Activated T-cell treated with anti-CD3 and anti-CD28 coated beads, Interleukin-2, amount 50 U/mL, for 4 hours (primary cell): ENCODE measurements around the gene RRP7A. TPM values are rescaled to one million over a fixed set of nuclear protein-coding genes. Genes with fewer than 3 reads are reported as not detected.
"Not testable (repeated sequence)": the region's sequence is repeated elsewhere in the genome, so short reads cannot be mapped to it uniquely, and the experiment has no call there.

Experiments
- ATAC-seq, 2 donors: fragments of 200-7000 bp; cut with Tn5 transposase; one replicate each; pipeline ENCODE4 v1.10.0; 2021
- DNase-seq: peaks from one replicate; pipeline ENCODE4 v3.0.0-alpha.2; 2020
- H3K27me3 Mint-ChIP-seq: one replicate; pipeline ENCODE4 v1.8.0; 2021; ENCODE audit warnings: low read depth, mixed read lengths
- H3K36me3 Mint-ChIP-seq: one replicate; pipeline ENCODE4 v1.8.0; 2022; ENCODE audit warnings: mixed read lengths; ENCODE audit not compliant: insufficient read depth
- H3K4me1 Mint-ChIP-seq: one replicate; pipeline ENCODE4 v1.8.0; 2021; ENCODE audit warnings: low read depth, mixed read lengths
- H3K4me3 Mint-ChIP-seq: one replicate; pipeline ENCODE4 v1.8.0; 2021; ENCODE audit warnings: mild to moderate bottlenecking, moderate library complexity, mixed read lengths
- H3K9me3 Mint-ChIP-seq: one replicate; pipeline ENCODE4 v1.8.0; 2021; ENCODE audit warnings: mixed read lengths
- total RNA-seq, 3 donors: library from RNA; stranded (reverse); gene quantifications; one replicate each; pipeline ENCODE4 v1.2.1, GENCODE V29; 2021

RRP7A gene
- total RNA-seq, 3 donors from 2014 or later = 214 to 258 (median 217) TPM

DNA sequence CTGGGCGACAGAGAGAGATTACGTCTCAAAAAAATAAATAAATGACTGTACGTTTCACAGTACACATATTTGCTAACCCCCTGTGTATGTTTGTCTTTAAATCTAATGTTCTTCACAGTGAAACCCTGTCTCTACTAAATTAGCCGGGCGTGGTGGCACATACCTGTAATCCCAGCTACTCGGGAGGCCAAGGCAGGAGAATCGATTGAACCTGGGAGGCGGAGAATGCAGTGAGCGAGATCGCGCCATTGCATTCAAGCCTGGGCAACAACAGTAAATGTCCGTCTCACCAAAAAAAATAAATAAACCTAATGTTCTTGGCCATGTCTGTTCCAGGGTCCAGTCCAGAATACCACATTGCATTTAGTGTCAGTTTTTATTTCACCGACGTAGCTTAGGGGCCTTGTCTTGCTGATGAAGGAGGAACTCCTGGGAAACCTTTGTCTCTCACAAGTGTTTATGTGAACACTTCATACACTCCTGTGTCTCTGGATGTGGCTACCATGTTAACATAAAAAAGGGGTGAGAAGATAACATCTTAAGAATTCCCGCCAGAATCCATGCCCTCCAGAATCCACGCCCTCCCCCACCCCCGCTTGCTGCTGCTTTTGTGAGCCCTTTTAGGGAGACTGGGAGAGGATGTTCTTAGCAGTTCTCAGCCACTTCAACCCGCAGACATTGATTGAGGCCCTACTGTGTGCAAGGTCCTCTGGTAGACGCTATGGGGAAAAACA, 29.2 kb upstream of the RRP7A start:
- Mint-ChIP-seq H3K4me1 (peaks cover 20% of the 10 kb centered on the region), H3K4me3 (no peak overlapping the region), H3K9me3 (no peaks in the 10 kb centered on the region), H3K27me3 (no peaks in the 10 kb centered on the region), H3K36me3 (no peaks in the 10 kb centered on the region)
- DNase-seq (no peak), ATAC-seq (no peak)

DNA sequence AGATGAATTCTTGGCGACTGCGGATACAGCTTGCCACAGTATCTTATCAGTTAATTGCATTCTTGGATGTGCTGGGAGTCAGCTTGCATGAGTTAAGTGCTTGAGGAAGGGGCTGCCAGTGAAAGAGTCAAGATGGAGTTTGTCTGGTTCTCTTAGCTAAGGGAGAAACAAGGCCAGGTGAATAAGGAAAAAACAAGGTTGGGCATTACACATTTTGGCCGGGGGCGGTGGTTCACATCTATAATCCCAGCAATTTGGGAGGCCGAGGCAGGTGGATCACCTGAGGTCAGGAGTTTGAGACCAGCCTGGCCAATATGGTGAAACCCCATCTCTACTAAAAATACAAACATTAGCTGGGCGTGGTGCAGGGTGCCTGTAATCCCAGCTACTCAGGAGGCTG, 28.5 kb upstream of the RRP7A start:
- DNase-seq, H3K4me3 Mint-ChIP-seq, ATAC-seq, H3K9me3 Mint-ChIP-seq, H3K36me3 Mint-ChIP-seq, H3K27me3 Mint-ChIP-seq: not testable (repeated sequence)
- peaks cover 17% of the 10 kb centered on the region for H3K4me1 Mint-ChIP-seq

DNA sequence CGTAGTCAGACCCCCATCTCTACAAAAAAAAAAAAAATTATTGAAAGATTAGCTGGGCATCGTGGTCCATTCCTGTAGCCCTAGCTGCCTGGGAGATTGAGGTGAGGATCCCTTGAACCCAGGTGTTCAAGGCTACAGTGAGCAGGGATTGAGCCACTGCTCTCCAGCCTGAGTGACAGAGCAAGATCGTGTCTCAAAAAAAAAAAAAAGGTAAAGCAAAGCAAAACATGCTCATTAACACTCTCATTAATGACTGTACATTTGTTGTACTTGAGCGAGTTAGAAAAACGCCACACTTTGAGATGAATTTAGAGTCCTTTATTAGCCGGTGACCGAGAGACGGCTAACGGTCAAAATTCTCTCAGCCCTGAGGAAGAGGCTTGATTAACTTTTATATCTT, 28.0 kb upstream of the RRP7A start:
- H3K4me1 Mint-ChIP-seq = peaks cover 14% of the 10 kb centered on the region
- ATAC-seq (no peak), DNase-seq (no peak)
- no peaks in the 10 kb centered on the region for H3K36me3 Mint-ChIP-seq
- H3K9me3 Mint-ChIP-seq = no peaks in the 10 kb centered on the region
- H3K4me3 Mint-ChIP-seq = no peak overlapping the region
- no peaks in the 10 kb centered on the region for H3K27me3 Mint-ChIP-seq

DNA sequence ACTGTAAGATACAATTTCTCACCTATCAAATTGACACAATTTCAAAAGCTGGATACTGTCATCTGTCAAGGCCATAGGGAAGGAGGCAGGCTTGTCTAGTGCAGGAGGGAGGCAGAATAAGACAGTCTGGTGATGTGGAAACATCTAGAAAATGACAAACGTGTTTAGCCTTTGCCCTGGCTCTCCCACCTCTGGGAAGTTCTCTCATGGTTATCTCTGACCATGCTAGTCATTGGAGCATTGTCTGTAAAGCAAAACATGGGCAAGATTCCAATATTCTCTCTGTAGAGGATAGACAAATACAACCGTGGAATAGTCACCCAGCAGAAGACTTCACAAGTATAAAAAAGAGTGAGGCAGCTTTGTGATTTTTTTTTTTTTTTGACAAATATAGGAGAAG, 25.1 kb upstream of the RRP7A start:
- Mint-ChIP-seq H3K36me3 (no peaks in the 10 kb centered on the region), H3K27me3 (no peaks in the 10 kb centered on the region), H3K9me3 (no peaks in the 10 kb centered on the region), H3K4me1 (no peaks in the 10 kb centered on the region), H3K4me3 (no peak overlapping the region)
- ATAC-seq (no peak), DNase-seq (no peak)

DNA sequence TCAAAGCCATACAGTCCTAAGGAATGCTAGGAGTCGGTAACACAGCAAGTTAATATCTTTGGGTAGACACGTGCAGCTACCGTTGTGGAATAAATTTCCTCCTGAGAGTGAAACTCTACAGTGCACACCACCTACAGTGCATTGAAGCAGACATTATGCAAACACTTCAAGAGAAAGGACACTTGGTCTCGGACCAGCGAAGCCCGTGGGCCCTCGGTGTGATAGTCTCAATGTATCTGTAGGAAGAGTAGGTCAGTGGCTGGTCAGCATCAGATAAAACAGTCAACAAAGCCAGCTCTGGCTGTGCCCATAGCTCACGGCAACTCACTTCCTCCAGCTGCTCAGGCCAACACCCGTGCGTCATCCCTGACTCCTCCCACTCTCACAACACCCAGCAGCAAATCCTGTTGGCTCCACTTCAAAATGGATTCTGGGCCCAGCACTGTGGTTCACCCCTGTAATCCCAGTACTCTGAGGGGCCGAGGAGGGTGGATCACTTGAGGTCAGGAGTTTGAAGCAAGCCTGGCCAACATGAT, 19.7 kb upstream of the RRP7A start:
- peak; percentile 61 to 67 for ATAC-seq
- not testable (repeated sequence) for H3K27me3 Mint-ChIP-seq, H3K4me3 Mint-ChIP-seq, H3K9me3 Mint-ChIP-seq, DNase-seq, H3K36me3 Mint-ChIP-seq
- peaks cover 17% of the 10 kb centered on the region for H3K4me1 Mint-ChIP-seq

DNA sequence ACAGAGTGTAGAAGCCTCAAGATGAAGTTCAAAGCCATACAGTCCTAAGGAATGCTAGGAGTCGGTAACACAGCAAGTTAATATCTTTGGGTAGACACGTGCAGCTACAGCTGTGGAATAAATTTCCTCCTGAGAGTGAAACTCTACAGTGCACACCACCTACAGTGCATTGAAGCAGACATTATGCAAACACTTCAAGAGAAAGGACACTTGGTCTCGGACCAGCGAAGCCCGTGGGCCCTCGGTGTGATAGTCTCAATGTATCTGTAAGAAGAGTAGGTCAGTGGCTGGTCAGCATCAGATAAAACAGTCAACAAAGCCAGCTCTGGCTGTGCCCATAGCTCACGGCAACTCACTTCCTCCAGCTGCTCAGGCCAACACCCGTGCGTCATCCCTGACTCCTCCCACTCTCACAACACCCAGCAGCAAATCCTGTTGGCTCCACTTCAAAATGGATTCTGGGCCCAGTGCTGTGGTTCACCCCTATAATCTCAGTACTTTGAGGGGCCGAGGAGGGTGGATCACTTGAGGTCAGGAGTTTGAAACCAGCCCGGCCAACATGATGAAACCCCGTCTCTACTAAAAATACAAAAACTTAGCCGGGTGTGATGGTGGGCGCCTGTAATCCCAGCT, 17.7 kb upstream of the RRP7A start:
- H3K9me3 Mint-ChIP-seq, H3K36me3 Mint-ChIP-seq, DNase-seq, H3K27me3 Mint-ChIP-seq, H3K4me3 Mint-ChIP-seq: not testable (repeated sequence)
- H3K4me1 Mint-ChIP-seq = peaks cover 28% of the 10 kb centered on the region
- peak; percentile 41 to 61 for ATAC-seq

DNA sequence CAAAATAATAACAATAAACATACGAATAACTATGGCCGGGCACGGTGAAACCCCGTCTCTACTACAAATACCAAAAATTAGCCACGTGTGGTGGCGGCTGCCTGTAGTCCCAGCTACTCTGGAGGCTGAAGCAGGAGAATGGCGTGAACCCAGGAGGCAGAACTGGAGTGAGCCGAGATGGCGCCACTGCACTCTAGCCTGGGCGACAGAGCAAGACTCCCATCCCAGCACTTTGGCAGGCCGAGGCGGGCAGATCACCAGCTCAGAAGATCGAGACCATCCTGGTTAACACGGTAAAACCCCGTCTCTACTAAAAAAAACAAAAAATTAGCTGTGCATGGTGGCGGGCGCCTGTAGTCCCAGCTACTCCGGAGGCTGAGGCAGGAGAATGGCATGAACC, 17.0 kb upstream of the RRP7A start:
- H3K36me3 Mint-ChIP-seq, H3K9me3 Mint-ChIP-seq, DNase-seq, ATAC-seq, H3K4me3 Mint-ChIP-seq, H3K27me3 Mint-ChIP-seq: not testable (repeated sequence)
- H3K4me1 Mint-ChIP-seq = peaks cover 28% of the 10 kb centered on the region

DNA sequence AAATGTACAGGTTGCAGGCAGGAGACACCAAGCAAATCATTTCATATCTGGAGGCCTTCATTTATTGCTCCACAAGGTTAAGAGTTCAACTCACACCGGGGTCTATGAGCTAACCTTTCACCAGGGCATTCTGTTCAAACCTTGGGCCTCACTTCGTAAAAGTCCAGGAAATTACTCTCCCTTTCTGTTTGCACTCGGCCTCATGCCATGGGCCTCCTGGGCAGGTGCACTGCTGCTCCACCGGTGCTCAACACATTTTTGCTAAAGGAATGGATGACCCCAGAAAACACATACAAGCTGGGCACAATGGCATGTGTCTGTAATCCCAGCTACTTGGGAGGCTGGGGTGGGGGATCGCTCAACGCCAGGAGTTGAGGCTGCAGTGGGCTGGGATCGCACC, 16.6 kb upstream of the RRP7A start:
- no peaks in the 10 kb centered on the region for H3K36me3 Mint-ChIP-seq
- H3K27me3 Mint-ChIP-seq = no peaks in the 10 kb centered on the region
- no peak overlapping the region for H3K4me3 Mint-ChIP-seq
- no peaks in the 10 kb centered on the region for H3K9me3 Mint-ChIP-seq
- ATAC-seq = no peak
- peaks cover 28% of the 10 kb centered on the region for H3K4me1 Mint-ChIP-seq
- no peak for DNase-seq

DNA sequence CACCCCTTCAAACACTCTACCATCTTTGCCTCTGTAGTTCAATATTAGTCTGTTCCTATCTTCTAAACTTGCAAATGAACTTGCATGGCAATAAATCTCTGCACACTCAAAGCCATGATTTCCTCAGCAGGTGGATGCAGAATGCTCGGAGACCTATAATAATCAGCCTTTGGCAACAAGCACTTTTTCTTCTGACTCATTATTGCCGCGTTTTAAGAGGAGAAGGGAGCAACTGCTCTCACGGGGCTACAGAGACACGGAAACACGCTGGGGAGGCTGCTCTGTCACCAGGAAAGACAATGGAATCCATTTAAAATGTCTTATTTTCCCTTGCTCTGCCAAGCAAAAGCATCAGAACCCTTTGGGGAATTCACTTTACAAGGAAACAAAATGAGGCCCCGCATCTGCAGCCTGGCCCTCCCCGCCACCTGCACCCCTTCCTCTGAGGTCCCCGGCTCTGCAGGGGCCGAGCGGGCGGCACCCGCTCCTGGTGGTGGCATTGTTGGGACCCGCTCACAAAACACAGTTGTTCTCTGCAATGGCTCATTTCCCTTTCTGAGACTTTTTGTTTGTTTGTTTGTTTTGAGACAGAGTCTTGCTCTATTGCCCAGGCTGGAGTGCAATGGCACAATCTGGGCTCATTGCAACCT, 15.6 kb upstream of the RRP7A start:
- not testable (repeated sequence) for DNase-seq, H3K9me3 Mint-ChIP-seq, H3K27me3 Mint-ChIP-seq, H3K4me3 Mint-ChIP-seq, ATAC-seq, H3K36me3 Mint-ChIP-seq
- H3K4me1 Mint-ChIP-seq = peaks cover 28% of the 10 kb centered on the region

DNA sequence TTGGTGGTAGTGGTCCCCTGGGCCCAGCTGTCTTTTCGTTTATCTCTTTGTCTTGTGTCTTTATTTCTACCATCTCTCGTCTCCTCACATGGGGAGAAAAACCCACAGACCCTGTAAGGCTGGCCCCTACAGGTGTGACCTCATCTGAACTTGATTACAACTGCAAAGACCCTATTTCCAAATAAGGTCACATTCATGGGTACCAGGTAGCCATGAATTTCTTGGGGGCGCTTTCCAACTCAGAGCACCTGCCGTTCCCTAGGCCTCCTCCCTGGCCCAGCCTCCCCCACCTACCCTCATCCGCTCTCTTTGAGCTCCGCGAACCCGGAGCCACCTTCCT, 14.0 kb upstream of the RRP7A start:
- Mint-ChIP-seq H3K36me3 (no peaks in the 10 kb centered on the region), H3K9me3 (no peaks in the 10 kb centered on the region), H3K4me3 (peak overlapping the region; percentile 76), H3K4me1 (peaks cover 28% of the 10 kb centered on the region), H3K27me3 (peaks cover 2% of the 10 kb centered on the region)
- ATAC-seq (no peak), DNase-seq (no peak)

DNA sequence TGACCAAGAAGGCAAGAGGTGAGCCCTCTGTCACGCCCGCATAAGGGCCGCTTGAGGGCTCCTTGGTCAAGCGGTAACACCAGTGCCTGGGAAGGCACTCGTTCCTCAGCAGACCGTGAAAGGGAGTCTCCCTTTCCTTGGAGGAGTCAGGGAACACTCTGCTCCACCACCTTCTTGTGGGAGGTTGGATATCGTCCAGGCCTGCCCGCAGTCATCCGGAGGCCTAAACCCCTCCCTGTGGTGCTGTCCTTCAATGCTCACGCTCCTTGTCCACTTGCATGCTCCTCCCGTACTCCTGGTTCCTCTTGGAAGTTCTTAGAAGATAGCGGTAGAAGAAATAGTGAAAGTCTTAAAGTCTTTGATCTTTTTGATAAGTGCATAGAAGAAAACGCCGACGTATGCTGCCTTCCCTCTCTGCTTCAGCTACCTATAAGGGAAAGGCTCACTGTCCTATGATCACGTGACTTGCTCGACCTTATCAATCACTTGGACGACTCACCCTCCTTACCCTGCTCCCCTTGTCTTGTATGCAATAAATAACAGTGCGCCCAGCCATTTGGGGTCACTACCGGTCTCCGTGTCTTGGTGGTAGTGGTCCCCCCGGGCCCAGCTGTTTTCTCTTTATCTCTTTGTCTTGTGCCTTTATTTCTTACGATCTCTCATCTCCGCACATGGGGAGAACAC, 11.9 kb upstream of the RRP7A start:
- H3K9me3 Mint-ChIP-seq, DNase-seq, H3K36me3 Mint-ChIP-seq, ATAC-seq, H3K27me3 Mint-ChIP-seq, H3K4me3 Mint-ChIP-seq: not testable (repeated sequence)
- peaks cover 15% of the 10 kb centered on the region for H3K4me1 Mint-ChIP-seq

DNA sequence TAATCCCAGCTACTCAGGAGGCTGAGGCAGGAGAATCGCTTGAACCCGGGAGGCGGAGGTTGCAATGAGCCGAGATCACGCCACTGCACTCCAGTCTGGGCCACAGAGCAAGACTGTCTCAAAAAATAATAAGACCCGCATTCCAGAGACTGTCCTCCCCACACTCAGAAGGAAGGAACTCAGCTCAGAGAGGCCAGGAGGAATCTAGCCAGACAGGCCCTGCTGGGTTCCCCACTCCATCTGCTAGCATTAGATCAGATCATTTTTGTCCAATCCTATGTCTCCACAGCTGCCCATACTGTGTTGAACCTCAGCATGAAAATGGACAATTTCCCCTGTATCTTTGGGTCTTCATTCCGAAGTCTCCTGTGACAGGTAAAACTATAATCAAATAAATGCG, 9.8 kb upstream of the RRP7A start:
- H3K27me3 Mint-ChIP-seq, H3K9me3 Mint-ChIP-seq, H3K36me3 Mint-ChIP-seq, DNase-seq, H3K4me3 Mint-ChIP-seq, ATAC-seq: not testable (repeated sequence)
- peaks cover 13% of the 10 kb centered on the region for H3K4me1 Mint-ChIP-seq

DNA sequence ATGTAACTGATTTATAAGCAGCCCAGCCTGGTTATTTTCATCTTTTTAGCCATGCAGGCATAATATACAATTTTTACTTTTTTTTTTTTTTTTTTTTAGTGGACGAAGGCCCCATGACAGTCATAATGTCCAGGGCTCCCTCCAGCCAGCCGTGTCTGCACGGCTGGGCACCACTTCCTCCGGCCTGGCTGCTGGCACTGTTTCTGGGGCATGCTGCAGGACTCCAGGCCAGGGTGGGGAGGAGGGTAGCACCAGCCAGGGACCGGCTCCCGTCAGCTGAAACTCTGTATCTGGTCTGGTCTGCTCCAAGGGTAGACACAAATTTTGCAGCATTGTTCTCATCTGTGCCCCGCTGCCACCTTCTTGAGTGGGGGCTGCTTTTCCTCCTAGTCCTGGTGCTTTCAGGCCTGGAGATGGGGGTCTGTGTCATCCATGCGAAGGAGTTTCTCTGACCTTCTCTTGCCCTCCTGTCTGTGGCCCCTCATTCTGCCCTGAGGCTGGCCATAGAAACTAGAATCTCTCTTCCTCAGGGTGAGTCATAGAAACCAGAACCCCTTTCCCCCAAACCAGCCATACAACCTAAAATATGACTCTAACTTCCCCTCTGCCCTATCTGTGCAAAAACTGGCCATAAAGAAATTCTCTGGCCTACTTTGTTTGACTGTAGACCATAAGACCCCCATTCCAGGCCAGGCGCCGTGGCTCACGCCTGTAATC, 9.2 kb upstream of the RRP7A start:
- Mint-ChIP-seq H3K4me3 (no peak overlapping the region), H3K36me3 (no peaks in the 10 kb centered on the region), H3K4me1 (peaks cover 9% of the 10 kb centered on the region), H3K9me3 (no peaks in the 10 kb centered on the region), H3K27me3 (peaks cover 2% of the 10 kb centered on the region)
- ATAC-seq (no peak), DNase-seq (no peak)

DNA sequence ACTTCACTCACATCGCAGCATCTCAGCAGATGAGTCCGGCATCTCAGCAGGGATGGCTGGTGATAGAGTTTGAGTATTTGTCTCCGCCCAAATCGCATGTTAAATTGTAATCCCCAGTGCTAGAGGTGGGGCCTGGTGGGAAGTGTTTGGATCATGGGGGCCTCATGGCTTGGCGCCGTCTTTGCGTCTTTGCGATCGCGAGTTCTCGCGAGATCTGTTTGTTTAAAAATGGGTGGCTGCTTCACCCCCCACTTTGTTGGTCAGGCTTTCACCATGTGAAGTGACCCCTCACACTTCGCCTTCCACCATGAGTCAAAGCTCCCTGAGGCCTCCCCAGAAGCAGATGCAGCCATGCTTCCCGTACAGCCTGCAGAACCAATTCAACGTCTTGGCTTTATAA, 3.0 kb upstream of the RRP7A start:
- H3K9me3 Mint-ChIP-seq = no peaks in the 10 kb centered on the region
- no peak for DNase-seq
- no peak overlapping the region for H3K4me3 Mint-ChIP-seq
- no peak for ATAC-seq
- H3K36me3 Mint-ChIP-seq = peaks cover 6% of the 10 kb centered on the region
- H3K27me3 Mint-ChIP-seq = no peaks in the 10 kb centered on the region
- H3K4me1 Mint-ChIP-seq = peaks cover 13% of the 10 kb centered on the region
